HG02588 (cell line): ENCODE results near the gene BRINP2.

Source experiments
- ATAC-seq: cut with Tn5 transposase; IDR thresholded peaks from one replicate; pipeline ENCODE4 v1.9.1; 2021; ENCODE audit warnings: mild to moderate bottlenecking, moderate library complexity; ENCODE audit not compliant: unreplicated experiment

The BRINP2 gene

GRCh38 chr1:177164380-177165068, 6.2 kb upstream of the BRINP2 start, which contains the start of gene ASTN1:
ASTN1 (minus strand) TSS chr1:177164712; CDS start chr1:177164676, 36 bp downstream.
- no peak for ATAC-seq

- ATAC-seq: no peak
Observed at GRCh38 chr1:177165069-177165439, 5.7 kb upstream of the BRINP2 start.

GRCh38 chr1:177171536-177172123, 872 bp downstream of the BRINP2 start:
- ATAC-seq: no peak

GRCh38 chr1:177172272-177172671, 1.5 kb downstream of the BRINP2 start:
- ATAC-seq: no peak

GRCh38 chr1:177172866-177173265, 2.1 kb downstream of the BRINP2 start:
- no peak for ATAC-seq

GRCh38 chr1:177173976-177174375, 3.2 kb downstream of the BRINP2 start:
- no peak for ATAC-seq

- ATAC-seq: no peak
Observed at GRCh38 chr1:177174921-177175634, 4.3 kb downstream of the BRINP2 start.

- peak; percentile 12 for ATAC-seq
Observed at GRCh38 chr1:177181280-177181630, 10.5 kb downstream of the BRINP2 start.

- peak; percentile 76 for ATAC-seq
Observed at GRCh38 chr1:177181631-177182291, 11.0 kb downstream of the BRINP2 start.

GRCh38 chr1:177183836-177184235, 13.1 kb downstream of the BRINP2 start:
- no peak for ATAC-seq

GRCh38 chr1:177185209-177185608, 14.5 kb downstream of the BRINP2 start:
- ATAC-seq: no peak

GRCh38 chr1:177186639-177187038, 15.9 kb downstream of the BRINP2 start:
- ATAC-seq: no peak

- no peak for ATAC-seq
Observed at GRCh38 chr1:177190308-177190970, 19.7 kb downstream of the BRINP2 start.

- no peak for ATAC-seq
Observed at GRCh38 chr1:177198243-177198642, 27.5 kb downstream of the BRINP2 start.

GRCh38 chr1:177200290-177200689, 29.5 kb downstream of the BRINP2 start:
- ATAC-seq: no peak

- ATAC-seq: no peak
Observed at GRCh38 chr1:177206831-177207355, 36.1 kb downstream of the BRINP2 start.

GRCh38 chr1:177208920-177209319, 38.2 kb downstream of the BRINP2 start:
- no peak for ATAC-seq

GRCh38 chr1:177209357-177209756, 38.6 kb downstream of the BRINP2 start:
- no peak for ATAC-seq

- ATAC-seq: no peak
Observed at GRCh38 chr1:177210071-177210470, 39.3 kb downstream of the BRINP2 start.

GRCh38 chr1:177211231-177211630, 40.5 kb downstream of the BRINP2 start:
- ATAC-seq: no peak
